HepG2 (cell line): ENCODE measurements around the gene ENGASE. TPM values are rescaled to one million over a fixed set of nuclear protein-coding genes. Genes with fewer than 3 reads are reported as not detected.

Source experiments
- ATAC-seq: fragments of 200-7000 bp; cut with Tn5 transposase; 3 replicates; pipeline ENCODE4 v1.9.1; 2020; ENCODE audit warnings: mild to moderate bottlenecking, moderate library complexity
- BruUV-seq: library from RNA; stranded (reverse); fragments of 400-500 nt; replicated peaks from 2 replicates; lab custom pipeline; 2021; lab: Mats Ljungman, UMichigan
- CTCF ChIA-PET: fragments of 300-600 bp; formaldehyde crosslinking; extraction: SDS; loops from one replicate; lab custom pipeline; 2021; ENCODE audit warnings: low total read pairs, inconsistent platforms, low intra/inter-chr PET ratio; lab: Yijun Ruan, JAX
- POLR2A ChIA-PET: fragments of 350-600 bp; sonication (Branson Sonifier 250); formaldehyde crosslinking; loops from one replicate; lab custom pipeline; 2020; ENCODE audit warnings: antibody characterized with exemption, inconsistent platforms; lab: Yijun Ruan, JAX
- DNase-seq: peaks from one replicate; pipeline ENCODE4 v3.0.0-alpha.2; 2015; ENCODE audit warnings: low spot score
- FAIRE-seq: peaks from 3 replicates; lab custom pipeline; 2011; peaks lifted over from hg19 to GRCh38; lab: Jason Lieb, UNC
- H2AFZ ChIP-seq: one replicate; pipeline ENCODE4 v1.6.1; 2011; ENCODE audit warnings: low read length, inconsistent platforms
- H3K27ac ChIP-seq: fragments of 300-600 bp; 3 replicates; pipeline ENCODE4 v1.8.0; 2011; ENCODE audit warnings: mixed run types, mild to moderate bottlenecking, mixed read lengths, low read length, inconsistent platforms; ENCODE audit not compliant: insufficient read depth; ENCODE audit errors: extremely low read length
- H3K27me3 ChIP-seq, 2 experiments: fragments of 200-600 bp in 1 of 2; 2 replicates in 1 of 2; 3 replicates in 1 of 2; pipeline versions ENCODE4 v1.6.0 to v1.8.0; 2011; ENCODE audit warnings: low read length in 2 of 2, mild to moderate bottlenecking in 2 of 2, moderate library complexity in 2 of 2, inconsistent platforms in 1 of 2; ENCODE audit not compliant: insufficient read depth in 2 of 2, control insufficient read depth in 1 of 2
- H3K36me3 ChIP-seq, 2 experiments: fragments of 200-600 bp in 1 of 2; replicated peaks in 1 of 2; 2 replicates in 1 of 2; 3 replicates in 1 of 2; pipeline versions ENCODE4 v1.5.1 to v1.8.0; 2011; ENCODE audit warnings: low read length in 2 of 2, inconsistent platforms in 1 of 2; ENCODE audit not compliant: insufficient read depth in 2 of 2, control insufficient read depth in 1 of 2
- H3K4me1 ChIP-seq: 2 replicates; pipeline ENCODE4 v1.5.1; 2012; ENCODE audit warnings: low read length, inconsistent platforms; ENCODE audit not compliant: insufficient read depth
- H3K4me2 ChIP-seq: 2 replicates; pipeline ENCODE4 v1.6.0; 2011; ENCODE audit warnings: low read depth, low read length, inconsistent platforms
- H3K4me3 ChIP-seq, 3 experiments: fragments of 200-600 bp in 1 of 3; sonication (generic), shearing (Covaris generic) in 1 of 3; replicated peaks in 1 of 3; 2 replicates each; pipeline ENCODE4 v1.5.1; 2011 to 2016; ENCODE audit warnings: low read length in 3 of 3, inconsistent platforms in 2 of 3, low read depth in 2 of 3, mild to moderate bottlenecking in 2 of 3, control low read depth in 1 of 3, mixed read lengths in 1 of 3; ENCODE audit not compliant: insufficient read depth in 1 of 3
- H3K79me2 ChIP-seq: one replicate; pipeline ENCODE4 v1.6.1; 2011; ENCODE audit warnings: low read length, inconsistent platforms; ENCODE audit not compliant: insufficient read depth
- H3K9ac ChIP-seq: 2 replicates; pipeline ENCODE4 v1.6.0; 2011; ENCODE audit warnings: mild to moderate bottlenecking, low read depth, low read length, inconsistent platforms; ENCODE audit not compliant: insufficient read depth
- H3K9me3 ChIP-seq: 2 replicates; pipeline ENCODE4 v1.5.1; 2012; ENCODE audit warnings: mild to moderate bottlenecking, low read length
- H4K20me1 ChIP-seq: 2 replicates; pipeline ENCODE4 v1.6.0; 2011; ENCODE audit warnings: inconsistent platforms, mild to moderate bottlenecking, low read length, moderate library complexity; ENCODE audit not compliant: insufficient read depth
- E2F2 ChIP-seq: sonication (generic); formaldehyde crosslinking; IDR thresholded peaks from 2 replicates; pipeline ENCODE4 v1.4.0; 2020; ENCODE audit warnings: missing genetic modification reagents, borderline replicate concordance
- HOXA3 ChIP-seq: sonication (generic); formaldehyde crosslinking; IDR thresholded peaks from 2 replicates; pipeline ENCODE4 v1.5.0; 2020; ENCODE audit warnings: missing genetic modification reagents
- JUND ChIP-seq: sonication (generic); formaldehyde crosslinking; IDR thresholded peaks from 2 replicates; pipeline ENCODE4 v1.8.0; 2022; ENCODE audit warnings: mild to moderate bottlenecking, missing genetic modification reagents
- PHF20 ChIP-seq: sonication (generic); formaldehyde crosslinking; IDR thresholded peaks from 2 replicates; pipeline ENCODE4 v1.5.0; 2020; ENCODE audit warnings: mild to moderate bottlenecking, missing genetic modification reagents
- PPARG ChIP-seq: conservative IDR thresholded peaks from 2 replicates; pipeline ENCODE4 v1.6.1; 2016; ENCODE audit warnings: missing biosample characterization, missing genetic modification reagents
- TARDBP ChIP-seq: sonication (generic); formaldehyde crosslinking; IDR thresholded peaks from 2 replicates; pipeline ENCODE4 v1.8.0; 2022; ENCODE audit warnings: mild to moderate bottlenecking, missing genetic modification reagents
- ZBTB43 ChIP-seq: sonication (generic); formaldehyde crosslinking; conservative IDR thresholded peaks from 2 replicates; pipeline ENCODE4 v1.4.0; 2020; ENCODE audit warnings: missing genetic modification reagents
- ZNF136 ChIP-seq: sonication (generic); formaldehyde crosslinking; IDR thresholded peaks from 2 replicates; pipeline ENCODE4 v1.8.1; 2022; ENCODE audit warnings: low read depth, mild to moderate bottlenecking, moderate library complexity, missing genetic modification reagents
- ZNF776 ChIP-seq: sonication (generic); formaldehyde crosslinking; IDR thresholded peaks from 2 replicates; pipeline ENCODE4 v1.4.0; 2020; ENCODE audit warnings: mild to moderate bottlenecking, missing genetic modification reagents
- WGBS: methylation state at CpG from one replicate; pipeline ENCODE4 v1.1.6; 2017; ENCODE audit warnings: low lambda C conversion rate; 5-methylcytosine and 5-hydroxymethylcytosine counted together
- in situ Hi-C: cut with HindIII; loops from 2 replicates; pipeline ENCODE4 v1.10.0; 2017; ENCODE audit warnings: low pct_unique_long_range_greater_than_20kb; ENCODE audit not compliant: extremely low pct_ligation_motif_present
- intact Hi-C: fragments of 100-400 bp; cut with micrococcal nuclease; formaldehyde crosslinking; loops from one replicate; pipeline ENCODE4 v1.10.0; 2022; ENCODE audit not compliant: unreplicated experiment
- polyA plus RNA-seq, 8 experiments: library from polyadenylated mRNA; depleted of rRNA in 3 of 8; stranded (reverse) in 7 of 8; unstranded in 1 of 8; fragments of >200 nt; fragmentation: Illumina TruSeq in 4 of 8; extraction: Trizol in 4 of 8; gene quantifications; 2 replicates each; pipeline versions ENCODE4 v1.2.1 to v1.2.3, GENCODE V29; 2011 to 2016; ENCODE audit warnings: low read depth in 4 of 8, missing spikeins in 1 of 8, mixed read lengths in 1 of 8; ENCODE audit not compliant: insufficient read depth in 1 of 8
- total RNA-seq, 5 experiments: library from RNA; depleted of rRNA; stranded (reverse); fragments of >200 nt; fragmentation: Illumina TruSeq; extraction: Trizol; gene quantifications; 2 replicates each; pipeline ENCODE4 v1.2.3, GENCODE V29; 2016; ENCODE audit warnings: low read depth in 1 of 5

Gene ENGASE
- total and polyA plus RNA-seq, 2 of the 13 experiments (the other 11 are each of a cell fraction or from before 2014, with no cell fraction given): 10.6 to 18.1 TPM

- no TSS peak for BruUV-seq
- POLR2A ChIA-PET: interaction anchor here (8.8 kb wide), 1 partner anchor 13 kb away, joined by 127 read pairs; no protein-coding TSS in a partner anchor
- in situ Hi-C loops: no loop called here
- no peaks in the 10 kb centered on the region for H4K20me1 ChIP-seq
- ATAC-seq (no peak), FAIRE-seq (no peak), DNase-seq (no peak)
- H3K9me3 ChIP-seq: no peaks in the 10 kb centered on the region
- H3K4me3 ChIP-seq: no peak overlapping the region
- H3K79me2 ChIP-seq: no peaks in the 10 kb centered on the region
- H3K27me3 ChIP-seq: peaks cover 9 to 39% of the 10 kb centered on the region in 2 experiments; a peak in 4 of 5 replicates
- intact Hi-C loops: no loop called here
- CTCF ChIA-PET: interaction anchor here (2.0 kb wide), 1 partner anchor 20 kb away, joined by 6 read pairs; no protein-coding TSS in a partner anchor
- H3K9ac ChIP-seq: no peak overlapping the region
- no peaks in the 10 kb centered on the region for H3K36me3 ChIP-seq
- peaks cover 10% of the 10 kb centered on the region for H3K4me1 ChIP-seq
- WGBS: 34% methylated on average over 6 of the region's 6 CpGs
- no peak overlapping the region for H3K4me2 ChIP-seq
- TF ChIP-seq ZBTB43: no peak
- TF ChIP-seq PHF20 (CRISPR knock-in tag): no peak
- TF ChIP-seq ZNF776 (CRISPR knock-in tag): no peak
- no peak for TF ChIP-seq ZNF136 (CRISPR knock-in tag)
- TF ChIP-seq PPARG (CRISPR knock-in tag): no peak
- TF ChIP-seq HOXA3 (CRISPR knock-in tag): no peak
- no peak for TF ChIP-seq JUND (CRISPR knock-in tag)
- TF ChIP-seq TARDBP (CRISPR knock-in tag): no peak
- TF ChIP-seq E2F2: no peak
- H2AFZ ChIP-seq: no peak overlapping the region
- no peak overlapping the region for H3K27ac ChIP-seq
Measured at GRCh38 chr17:79039886-79040285, 34.7 kb upstream of the ENGASE start.
